GM23248 (cell line): ENCODE data around the gene GBGT1. TPM values are rescaled to one million over a fixed set of nuclear protein-coding genes. Genes with fewer than 3 reads are reported as not detected.

Experiments
- DNase-seq: peaks from one replicate; pipeline ENCODE4 v3.0.0-alpha.2; 2015
- H2AFZ ChIP-seq: fragments of 200-600 bp; sonication (generic); 2 replicates; pipeline ENCODE4 v1.6.1; 2016; ENCODE audit warnings: antibody characterized with exemption
- H3F3A ChIP-seq: fragments of 200-600 bp; sonication (generic); 2 replicates; pipeline ENCODE4 v1.6.1; 2016; ENCODE audit warnings: mild to moderate bottlenecking, antibody characterized with exemption, mixed run types; ENCODE audit not compliant: insufficient read depth
- H3K27ac ChIP-seq: fragments of 200-600 bp; sonication (generic); 2 replicates; pipeline ENCODE4 v1.5.1; 2016; ENCODE audit warnings: mild to moderate bottlenecking
- H3K27me3 ChIP-seq: fragments of 200-600 bp; sonication (generic); replicated peaks from 2 replicates; pipeline ENCODE4 v1.6.1; 2016; ENCODE audit warnings: mild to moderate bottlenecking; ENCODE audit not compliant: insufficient read depth
- H3K36me3 ChIP-seq: fragments of 200-600 bp; sonication (generic); 2 replicates; pipeline ENCODE4 v1.6.1; 2016; ENCODE audit warnings: low read depth, mild to moderate bottlenecking
- H3K4me1 ChIP-seq: fragments of 200-600 bp; sonication (generic); 2 replicates; pipeline ENCODE4 v1.6.1; 2016; ENCODE audit warnings: mild to moderate bottlenecking; ENCODE audit not compliant: insufficient read depth
- H3K4me2 ChIP-seq: fragments of 200-600 bp; sonication (generic); one replicate; pipeline ENCODE4 v1.6.1; 2016; ENCODE audit warnings: mild to moderate bottlenecking; ENCODE audit not compliant: unreplicated experiment
- H3K4me3 ChIP-seq: fragments of 200-600 bp; sonication (generic); 2 replicates; pipeline ENCODE4 v1.5.1; 2016; ENCODE audit warnings: mild to moderate bottlenecking
- H3K79me2 ChIP-seq: fragments of 200-600 bp; sonication (generic); 2 replicates; pipeline ENCODE4 v1.6.1; 2016; ENCODE audit warnings: mild to moderate bottlenecking; ENCODE audit not compliant: insufficient read depth
- H3K9ac ChIP-seq: fragments of 200-600 bp; sonication (generic); 2 replicates; pipeline ENCODE4 v1.6.1; 2016; ENCODE audit warnings: mild to moderate bottlenecking
- H3K9me2 ChIP-seq: fragments of 200-600 bp; sonication (generic); 2 replicates; pipeline ENCODE4 v1.6.1; 2016; ENCODE audit warnings: mixed run types, mild to moderate bottlenecking, moderate library complexity; ENCODE audit not compliant: insufficient read depth
- H3K9me3 ChIP-seq: fragments of 200-600 bp; sonication (generic); one replicate; pipeline ENCODE4 v1.6.1; 2017; ENCODE audit warnings: low read depth
- H4K20me1 ChIP-seq: fragments of 200-600 bp; sonication (generic); 2 replicates; pipeline ENCODE4 v1.6.0; 2016; ENCODE audit not compliant: insufficient read depth
- EZH2 ChIP-seq: fragments of 200-600 bp; sonication (generic); IDR thresholded peaks from 2 replicates; pipeline ENCODE4 v1.6.1; 2018; ENCODE audit warnings: antibody characterized with exemption, mild to moderate bottlenecking; ENCODE audit not compliant: insufficient read depth, poor library complexity, severe bottlenecking
- EZH2phosphoT487 ChIP-seq: fragments of 200-600 bp; sonication (generic); IDR thresholded peaks from 2 replicates; pipeline ENCODE4 v1.6.1; 2018; ENCODE audit warnings: antibody characterized with exemption, moderate library complexity, mild to moderate bottlenecking, low read depth; ENCODE audit not compliant: insufficient read depth
- WGBS, 2 experiments: methylation state at CpG; one replicate each; pipeline ENCODE4 v1.1.6; 2015 to 2017; ENCODE audit warnings: low lambda C conversion rate in 2 of 2, low coverage in 1 of 2; ENCODE audit errors: missing lambda C conversion rate in 2 of 2; 5-methylcytosine and 5-hydroxymethylcytosine counted together
- in situ Hi-C: fragments of 300-500 bp; cut with MboI; formaldehyde crosslinking; loops from 2 replicates; pipeline ENCODE4 v1.15.0; 2020
- polyA plus RNA-seq: library from polyadenylated mRNA; unstranded; fragments of >200 nt; fragmentation: Nextera tagmentation; extraction: Ambion mirVana; gene quantifications from 2 replicates; pipeline ENCODE4 v1.2.1, GENCODE V29; 2016
- total RNA-seq: library from RNA; depleted of rRNA; stranded (reverse); fragments of >200 nt; shearing (Covaris generic); gene quantifications from 2 replicates; pipeline ENCODE4 v1.2.3, GENCODE V29; 2014

The GBGT1 gene
- total and polyA plus RNA-seq, 2 experiments from 2014 or later, result 0.95 to 3.1 TPM

GRCh38 chr9:133195029-133195428 lies 31.3 kb upstream of the GBGT1 start:
- Histone ChIP-seq H3K9me2 (no peaks in the 10 kb centered on the region), H3K36me3 (no peaks in the 10 kb centered on the region), H3K4me3 (no peak overlapping the region), H3K27me3 (peaks cover 15% of the 10 kb centered on the region), H3F3A (no peaks in the 10 kb centered on the region), H2AFZ (no peak overlapping the region), H3K4me1 (no peaks in the 10 kb centered on the region), H4K20me1 (no peaks in the 10 kb centered on the region), H3K9me3 (no peaks in the 10 kb centered on the region), H3K9ac (no peak overlapping the region), H3K27ac (no peak overlapping the region), H3K4me2 (no peak overlapping the region), H3K79me2 (no peaks in the 10 kb centered on the region)
- TF ChIP-seq EZH2phosphoT487, result no peak
- no peak for TF ChIP-seq EZH2
- in situ Hi-C loops, result no loop called here
- DNase-seq, result no peak

DNA sequence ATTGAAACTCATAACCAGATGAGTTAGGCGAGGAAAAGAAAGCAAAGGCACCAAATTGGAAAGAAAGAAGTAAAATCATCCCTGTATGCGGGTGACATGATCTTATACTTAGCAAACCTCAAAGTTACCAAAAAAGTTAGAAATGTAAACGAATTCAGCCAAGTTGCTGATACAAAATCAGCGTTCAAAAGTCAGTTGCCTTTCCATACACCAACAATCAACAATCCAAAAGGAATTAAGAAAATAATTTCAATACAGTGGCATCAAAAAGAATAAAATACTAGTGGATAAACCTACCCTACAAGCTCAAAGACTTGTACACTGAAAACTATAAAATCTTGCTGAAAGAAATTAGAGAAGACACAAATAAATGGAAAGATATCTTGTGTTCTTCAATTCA lies 30.9 kb upstream of the GBGT1 start:
- H3K9ac ChIP-seq, result no peak overlapping the region
- H3K9me2 ChIP-seq, result no peaks in the 10 kb centered on the region
- no peaks in the 10 kb centered on the region for H3K36me3 ChIP-seq
- in situ Hi-C loops, result no loop called here
- no peak overlapping the region for H3K4me2 ChIP-seq
- no peaks in the 10 kb centered on the region for H3K4me1 ChIP-seq
- H3K79me2 ChIP-seq, result no peaks in the 10 kb centered on the region
- no peak for DNase-seq
- no peak overlapping the region for H2AFZ ChIP-seq
- no peaks in the 10 kb centered on the region for H4K20me1 ChIP-seq
- H3F3A ChIP-seq, result no peaks in the 10 kb centered on the region
- 41% methylated on average over 4 of the region's 4 CpGs for WGBS, 2 experiments
- no peak overlapping the region for H3K4me3 ChIP-seq
- no peak overlapping the region for H3K27ac ChIP-seq
- no peaks in the 10 kb centered on the region for H3K9me3 ChIP-seq
- peaks cover 15% of the 10 kb centered on the region for H3K27me3 ChIP-seq
- TF ChIP-seq EZH2phosphoT487 (no peak), EZH2 (no peak)

- Histone ChIP-seq H3K9me3 (no peaks in the 10 kb centered on the region), H3K27me3 (peaks cover 25% of the 10 kb centered on the region), H3K36me3 (no peaks in the 10 kb centered on the region), H3K9me2 (no peaks in the 10 kb centered on the region), H3F3A (no peaks in the 10 kb centered on the region), H3K4me2 (no peak overlapping the region), H4K20me1 (no peaks in the 10 kb centered on the region), H3K4me1 (no peaks in the 10 kb centered on the region), H2AFZ (no peak overlapping the region), H3K4me3 (no peak overlapping the region), H3K9ac (no peak overlapping the region), H3K27ac (no peak overlapping the region), H3K79me2 (no peaks in the 10 kb centered on the region)
- TF ChIP-seq EZH2phosphoT487 (no peak), EZH2 (no peak)
- 44 to 49% methylated on average over 7 of the region's 7 CpGs for WGBS, 2 experiments
- no peak for DNase-seq
- in situ Hi-C loops, result no loop called here
These were observed 28.3 kb upstream of the GBGT1 start for GRCh38 chr9:133191989-133192388.

GRCh38 chr9:133189826-133190225 lies 26.1 kb upstream of the GBGT1 start:
- peaks cover 23% of the 10 kb centered on the region for H3K27me3 ChIP-seq
- no peak overlapping the region for H3K27ac ChIP-seq
- no peak overlapping the region for H3K9ac ChIP-seq
- DNase-seq, result no peak
- no peaks in the 10 kb centered on the region for H3F3A ChIP-seq
- H3K9me3 ChIP-seq, result no peaks in the 10 kb centered on the region
- H3K4me3 ChIP-seq, result no peak overlapping the region
- no peak overlapping the region for H3K4me2 ChIP-seq
- no peak for TF ChIP-seq EZH2
- no peak for TF ChIP-seq EZH2phosphoT487
- no peaks in the 10 kb centered on the region for H3K4me1 ChIP-seq
- H3K36me3 ChIP-seq, result no peaks in the 10 kb centered on the region
- no peaks in the 10 kb centered on the region for H4K20me1 ChIP-seq
- H3K9me2 ChIP-seq, result no peaks in the 10 kb centered on the region
- in situ Hi-C loops, result loop anchor here (5.0 kb wide), 1 partner anchor 297 kb away; no protein-coding TSS in a partner anchor
- no peaks in the 10 kb centered on the region for H3K79me2 ChIP-seq
- WGBS, 2 experiments, result 54 to 59% methylated on average over 8 of the region's 8 CpGs
- no peak overlapping the region for H2AFZ ChIP-seq

DNA sequence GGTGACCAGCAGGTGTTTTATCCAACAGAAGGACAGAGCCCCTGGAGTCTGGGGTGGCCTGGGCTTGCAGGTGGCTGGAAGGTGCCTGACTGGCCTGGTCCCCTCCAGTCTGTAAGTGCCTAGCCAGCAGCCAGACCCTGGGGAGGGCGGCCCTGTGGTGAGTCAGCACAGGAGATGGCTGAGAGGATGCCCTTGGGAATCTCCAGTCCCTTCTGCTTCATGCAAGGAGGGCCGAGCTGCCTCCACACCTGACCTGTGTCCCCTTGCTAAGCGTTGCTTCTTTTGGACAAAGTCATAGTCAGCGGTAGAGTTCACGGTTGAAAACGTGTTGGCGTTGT lies 25.1 kb upstream of the GBGT1 start:
- Histone ChIP-seq H3K4me2 (no peak overlapping the region), H4K20me1 (no peaks in the 10 kb centered on the region), H3K27me3 (peaks cover 23% of the 10 kb centered on the region), H3K79me2 (no peaks in the 10 kb centered on the region), H3K4me1 (no peaks in the 10 kb centered on the region), H3K36me3 (no peaks in the 10 kb centered on the region), H3K9me2 (no peaks in the 10 kb centered on the region), H3K9me3 (no peaks in the 10 kb centered on the region), H2AFZ (no peak overlapping the region), H3K9ac (no peak overlapping the region), H3K27ac (no peak overlapping the region), H3K4me3 (no peak overlapping the region), H3F3A (no peaks in the 10 kb centered on the region)
- WGBS, 2 experiments, result 48 to 51% methylated on average over 7 of the region's 7 CpGs
- no peak for TF ChIP-seq EZH2
- no peak for TF ChIP-seq EZH2phosphoT487
- in situ Hi-C loops, result loop anchor here (5.0 kb wide), 1 partner anchor 298 kb away; no protein-coding TSS in a partner anchor
- no peak for DNase-seq
